NCI-H1694 treated with DMSO at 0.1 percent for 48 hours (cell line): ENCODE measurements around the gene ARIH1.
"Not testable (repeated sequence)": the region's sequence is repeated elsewhere in the genome, so short reads cannot be mapped to it uniquely, and the experiment has no call there.

Experiments used
- DNase-seq: peaks from one replicate; lab custom pipeline; 2025; lab: John Stamatoyannopoulos, UW

Gene ARIH1

DNA sequence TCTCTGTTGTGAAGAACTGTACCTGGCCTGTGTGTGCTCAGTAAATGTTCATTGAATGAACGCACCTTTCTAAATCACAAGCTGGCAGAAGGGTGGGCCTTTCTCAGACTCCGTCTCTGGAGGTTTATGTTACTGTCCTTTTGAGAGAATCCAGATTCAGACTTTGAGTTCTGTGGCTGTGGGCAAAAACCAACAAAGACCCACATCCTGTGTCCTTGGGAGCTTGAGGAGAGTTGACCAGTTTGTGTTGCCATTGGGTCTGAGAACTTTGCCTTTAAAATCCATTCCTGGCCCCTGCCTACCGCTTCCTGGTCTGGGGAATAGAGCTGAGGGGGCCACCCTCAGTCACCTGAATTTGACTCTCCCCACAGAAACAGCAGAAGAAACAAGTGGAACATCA, 134.0 kb downstream of the ARIH1 start:
- DNase-seq: not testable (repeated sequence)

DNA sequence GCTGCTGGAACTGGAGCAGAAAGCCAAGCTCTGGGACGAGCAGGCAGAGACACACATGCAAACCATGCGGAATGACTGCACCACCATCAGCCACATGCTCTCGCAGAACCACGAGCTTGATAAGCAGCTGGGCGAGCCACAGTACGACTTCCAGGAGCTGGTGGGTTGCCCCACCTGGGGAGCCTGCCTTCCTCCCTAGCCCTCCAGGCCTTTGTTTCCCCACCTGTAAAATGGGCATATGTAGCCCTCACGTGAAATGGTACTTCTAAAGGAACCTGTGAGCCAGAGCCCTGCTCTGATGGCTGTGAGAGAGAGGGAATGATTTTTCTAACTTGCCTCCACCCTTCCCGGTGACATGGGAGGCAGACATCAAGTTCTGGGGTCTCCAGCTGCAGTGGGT, 135.7 kb downstream of the ARIH1 start:
- no peak for DNase-seq

DNA sequence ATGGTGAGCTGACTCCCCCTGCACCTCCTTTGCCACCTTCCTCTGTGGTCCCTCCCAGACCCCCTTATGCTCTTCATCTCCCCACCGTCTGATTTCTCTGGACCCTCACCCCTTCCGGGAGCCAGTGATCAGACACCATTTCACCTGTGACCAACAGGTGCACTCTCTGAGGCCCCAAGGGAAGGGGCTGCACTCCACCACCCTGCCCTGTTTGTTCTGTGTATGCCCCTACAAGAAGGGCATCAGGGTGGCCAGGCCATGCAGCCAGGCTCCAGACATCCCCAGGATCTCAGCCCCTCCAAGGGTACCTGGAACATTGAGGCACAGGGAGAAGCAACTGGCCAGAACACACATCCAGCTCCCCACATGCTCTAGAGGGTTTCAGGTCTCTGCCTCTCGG, 138.2 kb downstream of the ARIH1 start:
- DNase-seq: not testable (repeated sequence)

DNA sequence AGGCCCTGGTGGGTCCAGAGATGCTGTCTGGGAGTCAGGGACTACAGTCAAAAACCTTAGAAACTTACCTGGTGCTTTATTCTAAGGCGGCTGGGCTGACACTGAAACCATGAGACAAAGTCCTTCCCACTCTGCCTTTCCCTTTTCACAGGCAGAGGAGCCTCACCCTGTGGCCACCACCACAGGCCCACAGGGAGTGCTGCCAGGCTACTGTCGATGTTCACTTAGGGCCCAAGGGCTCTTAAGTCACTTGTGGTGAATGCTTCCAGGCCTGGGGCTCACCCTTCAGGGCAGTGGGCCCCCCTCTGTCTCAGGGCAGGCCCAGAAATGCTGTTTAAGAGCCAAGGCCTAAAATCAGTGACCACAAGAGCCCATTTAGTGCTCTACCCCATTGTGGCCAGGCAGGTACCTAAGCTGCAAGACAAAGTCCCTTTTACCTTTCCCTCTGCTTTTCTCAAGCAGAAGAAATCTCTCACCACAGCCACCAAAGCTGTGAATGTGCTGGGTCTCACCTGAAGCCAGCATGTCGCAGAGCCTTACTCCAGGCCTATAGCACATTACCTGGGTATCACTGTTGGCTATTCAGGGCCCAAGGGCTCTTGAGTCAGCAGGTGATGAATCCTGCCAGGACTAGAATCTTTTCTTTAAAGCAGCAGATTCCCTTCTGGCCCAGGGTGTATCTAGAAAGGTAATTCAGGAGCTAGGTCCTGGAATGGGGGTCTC, 140.8 kb downstream of the ARIH1 start:
- DNase-seq: no peak

DNA sequence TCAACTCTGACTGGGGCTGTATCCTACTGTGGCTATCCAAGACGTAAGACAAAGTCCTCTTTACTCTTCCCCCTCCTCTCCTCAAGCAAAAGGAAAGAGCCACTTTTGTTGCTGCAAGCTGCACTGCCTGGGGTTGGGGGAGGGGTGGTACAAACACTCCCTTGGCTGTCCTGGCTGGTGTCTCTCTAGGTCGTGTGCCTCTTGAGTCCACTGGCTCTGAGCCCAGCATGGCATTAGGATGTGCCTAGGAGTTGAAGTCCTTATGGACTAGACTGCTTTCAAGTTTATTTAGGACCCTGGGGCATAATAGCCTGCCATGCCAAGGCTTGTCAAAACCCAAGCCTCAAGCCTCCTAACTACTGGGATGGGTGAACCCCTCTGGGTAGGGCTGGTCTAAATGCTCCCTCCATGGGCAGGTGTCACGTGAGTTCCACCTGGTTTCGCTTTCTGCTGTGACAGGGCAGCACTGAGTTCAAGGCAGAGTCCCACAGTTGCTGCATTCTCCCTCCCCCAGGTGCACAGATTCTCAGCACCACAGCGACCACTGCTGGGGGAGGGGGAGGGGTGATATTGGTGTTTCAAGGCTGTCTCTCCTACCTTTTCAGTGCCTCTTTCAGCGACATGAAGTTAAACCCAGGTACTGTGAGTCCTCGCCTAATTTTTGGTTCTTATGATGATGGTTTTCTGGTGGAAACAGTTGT, 141.6 kb downstream of the ARIH1 start:
- not testable (repeated sequence) for DNase-seq

DNA sequence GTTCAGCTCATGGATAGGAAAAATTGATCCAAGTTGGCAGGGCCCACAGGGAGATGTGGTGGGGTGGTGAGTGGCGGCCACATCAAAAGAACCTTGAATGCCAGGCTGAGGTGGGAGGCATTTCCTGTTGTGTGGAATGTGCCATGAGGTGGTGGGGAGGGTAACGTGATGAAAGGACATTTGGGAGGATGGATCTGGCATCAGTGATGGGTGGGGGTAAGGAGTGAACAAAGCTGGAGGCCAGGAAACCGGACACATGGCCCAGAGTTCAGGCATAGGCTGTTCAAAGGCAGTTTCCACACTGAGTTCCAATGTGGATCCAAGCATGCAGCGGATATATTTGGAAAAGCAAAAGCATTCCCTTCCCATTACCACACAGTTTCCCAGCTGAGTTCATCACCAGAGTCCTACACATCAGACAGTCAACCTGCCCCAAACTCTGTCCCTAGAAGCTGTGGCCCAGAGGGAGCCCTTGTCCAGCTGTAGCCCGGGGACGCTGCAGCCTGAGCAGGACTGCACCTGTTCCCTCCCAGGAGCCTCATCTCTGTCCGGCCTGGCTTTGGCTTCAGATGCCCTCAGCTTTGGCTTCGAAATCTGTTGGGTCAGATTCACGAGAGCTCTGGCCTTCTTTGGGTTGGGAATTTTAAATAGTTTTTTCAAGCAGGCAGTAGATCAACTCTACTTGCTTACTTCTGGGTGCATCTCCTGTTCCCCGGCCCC, 142.5 kb downstream of the ARIH1 start:
- DNase-seq: no peak

DNA sequence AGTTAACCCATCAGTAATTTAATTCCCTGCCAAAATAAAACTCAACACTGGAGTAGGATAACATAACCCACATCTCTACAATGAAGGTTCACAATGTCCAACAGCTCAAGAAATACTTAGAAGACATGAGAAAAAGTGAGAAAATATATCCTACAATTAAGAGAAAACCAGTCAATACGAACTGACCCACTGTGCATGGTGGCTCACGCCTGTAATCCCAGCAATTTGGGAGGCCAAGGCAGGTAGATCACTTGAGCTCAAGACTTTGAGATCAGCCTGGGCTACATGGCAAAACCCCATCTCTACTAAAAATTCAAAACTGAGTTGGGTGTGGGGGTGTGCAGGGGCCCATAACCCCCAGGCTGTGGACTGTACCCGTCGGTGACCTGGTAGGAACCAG, 149.7 kb downstream of the ARIH1 start:
- DNase-seq: not testable (repeated sequence)

DNA sequence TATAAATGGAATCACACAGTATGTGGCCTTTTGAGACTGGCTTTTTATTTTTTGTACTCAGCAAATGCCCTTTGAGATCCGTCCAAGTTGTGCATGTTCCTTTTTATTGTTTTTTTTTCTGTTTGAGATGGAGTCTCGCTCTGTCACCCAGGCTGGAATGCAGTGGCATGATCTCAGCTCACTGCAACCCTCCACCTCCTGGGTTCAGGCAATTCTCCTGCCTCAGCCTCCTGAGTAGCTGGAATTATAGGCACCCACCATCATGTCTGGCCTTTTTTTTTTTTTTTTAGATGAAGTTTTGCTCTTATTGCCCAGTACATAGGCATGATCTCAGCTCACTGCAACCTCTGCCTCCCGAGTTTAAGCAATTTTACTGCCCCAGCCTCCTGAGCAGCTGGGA, 152.0 kb downstream of the ARIH1 start:
- not testable (repeated sequence) for DNase-seq

- not testable (repeated sequence) for DNase-seq
Measured at GRCh38 chr15:72628249-72629067, 154.3 kb downstream of the ARIH1 start.

GRCh38 chr15:72629068-72629570, 155.0 kb downstream of the ARIH1 start:
- not testable (repeated sequence) for DNase-seq

GRCh38 chr15:72636519-72637282, 162.6 kb downstream of the ARIH1 start:
- DNase-seq: not testable (repeated sequence)

DNA sequence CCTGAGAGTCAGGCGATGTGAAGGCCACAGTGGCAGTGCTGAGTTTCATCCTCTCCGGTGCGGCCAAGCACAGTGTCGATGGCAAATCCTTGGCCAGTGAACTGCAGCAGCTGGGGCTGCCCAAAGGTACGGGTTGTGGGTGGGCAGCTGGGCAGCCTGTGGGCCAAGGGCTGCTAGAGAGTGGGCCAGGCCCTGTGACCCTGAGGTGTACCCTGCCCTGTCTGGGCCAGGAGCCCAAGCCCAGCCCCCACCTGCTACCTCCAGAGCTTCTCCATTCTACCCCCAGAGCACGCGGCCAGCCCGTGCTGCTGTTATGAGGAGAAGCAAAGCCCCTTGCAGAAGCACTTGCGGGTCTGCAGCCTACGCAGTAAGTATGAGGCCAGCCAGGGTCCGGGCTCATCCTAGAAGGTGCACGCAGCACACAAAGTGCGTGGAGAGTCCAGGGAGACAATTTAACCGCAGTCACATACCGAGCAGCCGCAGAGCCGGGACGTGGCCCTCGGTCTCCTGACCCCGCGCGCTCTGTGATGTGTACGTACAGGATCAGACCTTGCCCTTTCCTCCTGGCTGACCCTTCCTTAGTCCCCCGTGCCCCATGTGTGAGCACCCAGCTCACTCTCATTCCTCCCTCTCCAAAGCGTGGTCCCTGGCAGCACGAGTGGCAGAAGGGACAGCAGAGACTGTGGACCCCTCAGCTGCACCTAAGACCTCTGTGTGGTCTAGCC, 165.8 kb downstream of the ARIH1 start:
- DNase-seq: not testable (repeated sequence)

DNA sequence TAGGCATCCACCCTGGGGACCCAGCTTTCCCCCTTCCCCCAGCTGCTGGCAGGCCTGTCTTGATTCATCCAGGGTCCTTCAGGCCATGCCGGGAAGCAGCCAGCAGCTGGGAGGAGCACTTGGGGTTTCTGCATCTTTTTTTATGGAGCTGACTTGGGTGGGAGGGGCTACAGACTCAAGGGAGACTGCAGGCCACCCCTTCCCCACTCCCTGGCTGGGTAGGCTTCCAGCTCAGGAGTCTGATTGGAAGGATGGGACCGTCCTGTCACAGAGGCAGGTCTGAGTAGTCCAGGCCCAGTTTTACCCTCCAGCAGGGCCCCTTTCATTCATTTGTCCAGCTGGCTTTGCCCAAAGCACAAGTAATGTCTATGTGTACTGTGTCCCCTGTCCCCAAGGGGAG, 168.1 kb downstream of the ARIH1 start:
- DNase-seq: not testable (repeated sequence)

- not testable (repeated sequence) for DNase-seq
Measured at GRCh38 chr15:72648631-72649253, 174.6 kb downstream of the ARIH1 start.
